Measurements from ENCODE around the gene LMF1.

LMF1 gene

DNA sequence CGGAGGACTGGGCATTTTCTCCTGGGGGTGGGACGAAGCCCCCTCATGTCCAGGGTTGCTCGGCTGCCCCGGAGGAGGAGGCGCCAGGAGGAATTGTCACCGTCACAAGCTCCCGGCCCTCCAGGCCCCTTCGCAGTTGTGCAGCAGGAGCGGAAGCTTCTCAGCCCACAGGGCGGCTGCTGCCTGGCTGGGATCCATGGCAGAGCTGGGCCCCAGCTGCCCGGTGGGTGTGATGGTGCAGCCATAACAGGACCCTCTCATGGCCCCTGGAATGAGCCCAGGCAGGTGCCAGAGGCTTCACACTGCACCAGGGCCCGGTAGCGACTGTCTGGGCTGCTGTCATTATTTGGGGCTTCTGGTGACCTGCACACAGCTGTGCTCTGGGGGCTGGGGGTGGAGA lies 115.3 kb downstream of the LMF1 start:
- Histone ChIP-seq H3K4me1 (no peaks in the 10 kb centered on the region), H3K27me3 (no peaks in the 10 kb centered on the region), H3K9me3 (peaks cover 5% of the 10 kb centered on the region; the same call in 1 of the 2 replicates), H3K4me3 (ENCODE audit: low read depth, low read length) (no peak overlapping the region), H3K36me3 (no peaks in the 10 kb centered on the region)
- TF ChIP-seq, protein P1, sequence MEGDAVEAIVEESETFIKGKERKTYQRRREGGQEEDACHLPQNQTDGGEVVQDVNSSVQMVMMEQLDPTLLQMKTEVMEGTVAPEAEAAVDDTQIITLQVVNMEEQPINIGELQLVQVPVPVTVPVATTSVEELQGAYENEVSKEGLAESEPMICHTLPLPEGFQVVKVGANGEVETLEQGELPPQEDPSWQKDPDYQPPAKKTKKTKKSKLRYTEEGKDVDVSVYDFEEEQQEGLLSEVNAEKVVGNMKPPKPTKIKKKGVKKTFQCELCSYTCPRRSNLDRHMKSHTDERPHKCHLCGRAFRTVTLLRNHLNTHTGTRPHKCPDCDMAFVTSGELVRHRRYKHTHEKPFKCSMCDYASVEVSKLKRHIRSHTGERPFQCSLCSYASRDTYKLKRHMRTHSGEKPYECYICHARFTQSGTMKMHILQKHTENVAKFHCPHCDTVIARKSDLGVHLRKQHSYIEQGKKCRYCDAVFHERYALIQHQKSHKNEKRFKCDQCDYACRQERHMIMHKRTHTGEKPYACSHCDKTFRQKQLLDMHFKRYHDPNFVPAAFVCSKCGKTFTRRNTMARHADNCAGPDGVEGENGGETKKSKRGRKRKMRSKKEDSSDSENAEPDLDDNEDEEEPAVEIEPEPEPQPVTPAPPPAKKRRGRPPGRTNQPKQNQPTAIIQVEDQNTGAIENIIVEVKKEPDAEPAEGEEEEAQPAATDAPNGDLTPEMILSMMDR (IDR thresholded peaks at IDR 0.05; ENCODE audit: low read depth, low read length): no peak
- DNase-seq: no peak

DNA sequence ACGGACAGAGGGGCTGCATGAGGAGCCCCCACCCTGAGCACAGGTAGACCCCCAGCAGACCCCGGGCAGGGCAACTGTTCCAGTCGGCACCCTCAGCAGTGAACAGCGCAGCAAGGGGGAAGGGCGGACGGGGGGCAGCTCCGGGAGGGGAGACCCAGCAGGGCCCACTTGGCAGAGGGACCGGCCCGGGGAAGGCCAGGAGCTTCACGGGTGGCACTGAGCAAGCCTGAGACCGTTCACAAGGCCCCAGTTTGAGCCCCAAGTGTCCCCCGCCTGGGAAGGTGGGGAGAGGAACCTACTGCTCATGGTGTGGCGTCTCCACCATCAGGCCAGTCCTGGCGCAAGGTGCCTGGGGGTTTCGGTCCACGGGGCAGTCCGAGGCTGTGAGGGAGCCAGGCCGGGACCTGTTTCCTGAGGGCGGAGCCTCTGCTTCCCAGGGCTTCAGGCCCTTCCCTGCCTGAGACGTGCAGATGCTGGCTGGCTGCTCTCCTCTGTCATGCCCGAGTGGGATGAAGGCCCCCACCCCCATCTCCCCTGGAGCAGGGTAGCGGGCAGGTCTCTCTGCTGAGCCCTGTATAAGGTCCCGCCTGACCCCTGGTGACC lies 115.9 kb downstream of the LMF1 start:
- TF ChIP-seq, protein P1 (IDR thresholded peaks at IDR 0.05; ENCODE audit: low read depth, low read length): no peak
- H3K27me3 ChIP-seq: no peaks in the 10 kb centered on the region
- no peak overlapping the region for H3K4me3 ChIP-seq (ENCODE audit: low read depth, low read length)
- DNase-seq: peak; percentile 8
- no peaks in the 10 kb centered on the region for H3K36me3 ChIP-seq
- H3K9me3 ChIP-seq: peaks cover 7% of the 10 kb centered on the region; the same call in 1 of the 2 replicates
- no peaks in the 10 kb centered on the region for H3K4me1 ChIP-seq

DNA sequence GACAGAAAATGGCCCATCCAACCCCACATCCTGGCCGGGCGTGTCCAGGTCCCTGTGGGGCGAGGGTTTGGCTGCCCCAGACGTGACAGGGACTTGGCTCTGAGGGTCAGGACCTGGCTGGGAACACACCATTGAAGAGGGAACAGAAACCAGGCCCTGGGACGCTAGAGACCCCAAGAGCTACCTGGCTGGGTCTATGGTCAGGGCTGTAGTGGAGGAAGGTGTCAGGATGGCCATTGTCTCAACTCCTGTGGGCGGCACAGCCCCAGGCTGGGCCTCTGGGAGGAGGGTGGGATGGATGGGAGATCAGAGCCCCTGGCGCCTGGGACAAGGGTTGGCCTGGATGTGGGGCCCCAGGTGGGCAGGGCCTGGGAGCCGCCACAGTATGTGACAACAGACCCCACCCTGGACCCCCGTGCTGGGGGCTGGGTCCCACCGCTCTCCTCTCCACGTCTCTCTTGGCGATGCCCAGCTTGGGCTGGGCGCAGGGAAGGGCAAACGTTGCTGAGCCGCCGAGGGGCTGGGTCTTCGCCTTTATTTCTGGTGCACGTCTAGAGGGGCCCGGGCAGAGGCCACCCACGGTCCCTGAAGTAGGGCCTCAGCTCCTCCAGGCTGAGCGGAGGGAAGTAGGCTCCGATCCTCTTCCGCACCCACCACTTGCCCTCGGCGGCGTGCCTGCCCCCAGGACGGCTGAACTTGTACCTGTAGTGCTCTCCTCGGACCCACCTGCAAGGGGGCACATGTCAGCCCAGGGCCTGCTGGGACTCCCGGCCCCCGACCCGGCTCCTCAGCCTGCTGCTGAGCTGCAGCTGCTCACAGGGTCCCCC lies 116.6 kb downstream of the LMF1 start:
- TF ChIP-seq, protein P1 (IDR thresholded peaks at IDR 0.05; ENCODE audit: low read depth, low read length): no peak
- Histone ChIP-seq H3K36me3 (no peaks in the 10 kb centered on the region), H3K4me1 (no peaks in the 10 kb centered on the region), H3K27me3 (no peaks in the 10 kb centered on the region), H3K9me3 (peaks cover 7% of the 10 kb centered on the region; the same call in 1 of the 2 replicates), H3K4me3 (ENCODE audit: low read depth, low read length) (no peak overlapping the region)
- DNase-seq: no peak

DNA sequence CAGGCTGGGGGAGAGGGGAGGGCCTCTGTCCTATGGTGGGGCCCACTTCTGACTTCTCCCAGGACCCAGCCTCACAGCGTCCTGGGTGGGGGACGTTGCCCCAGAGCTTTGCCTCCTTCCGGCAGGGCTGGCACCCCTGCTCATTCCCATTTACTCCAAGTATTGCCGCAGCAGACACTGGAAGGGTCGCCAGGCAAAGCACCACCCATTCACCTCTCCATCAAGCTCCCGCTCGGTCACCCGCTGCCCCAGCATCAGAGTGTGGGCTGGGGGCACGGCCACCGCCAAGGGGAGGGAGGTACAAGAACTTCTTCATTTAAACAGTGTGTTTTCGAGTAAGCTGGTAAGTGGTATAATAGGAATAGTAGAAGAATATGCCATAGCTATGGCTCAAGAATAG lies 117.5 kb downstream of the LMF1 start:
- Histone ChIP-seq H3K4me1 (no peaks in the 10 kb centered on the region), H3K4me3 (ENCODE audit: low read depth, low read length) (no peak overlapping the region), H3K27me3 (no peaks in the 10 kb centered on the region), H3K9me3 (peaks cover 7% of the 10 kb centered on the region; the same call in 1 of the 2 replicates), H3K36me3 (no peaks in the 10 kb centered on the region)
- TF ChIP-seq, protein P1 (IDR thresholded peaks at IDR 0.05; ENCODE audit: low read depth, low read length): no peak
- DNase-seq: no peak

DNA sequence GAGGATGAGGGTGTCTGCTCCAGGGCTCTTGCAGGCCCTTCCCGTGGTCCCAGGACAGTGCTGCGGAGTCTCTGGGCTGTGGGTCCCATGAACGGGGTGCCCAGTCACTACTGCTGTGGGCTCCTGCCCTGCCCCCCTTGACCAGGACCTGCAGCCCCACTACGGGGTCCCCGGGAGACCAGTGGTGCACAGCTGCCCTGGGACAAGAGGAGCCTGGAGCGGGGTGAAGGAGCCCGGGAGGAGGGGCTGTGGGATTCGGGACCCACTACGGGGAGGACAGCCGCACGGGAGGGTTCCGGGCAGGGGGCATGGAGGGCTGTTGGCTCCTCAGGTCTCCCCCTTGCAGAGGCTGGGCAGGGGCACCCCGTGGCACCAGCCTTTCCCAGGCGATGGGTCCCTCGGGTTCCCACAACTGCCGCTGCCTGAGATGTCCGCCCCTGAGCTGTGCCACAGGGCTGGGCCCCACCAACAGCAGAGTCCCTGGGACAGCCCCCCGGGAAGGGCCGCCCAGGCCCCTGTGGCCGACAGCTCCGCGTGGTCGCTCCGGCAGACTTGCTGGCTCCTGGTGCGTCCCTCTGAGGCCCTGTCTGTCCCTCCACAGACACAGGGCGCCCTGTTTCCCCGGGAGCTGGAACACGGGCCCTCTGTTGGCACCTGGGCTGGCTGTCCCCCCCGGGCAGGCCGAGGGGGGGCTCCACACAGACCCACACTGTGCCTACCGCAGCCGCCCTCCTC lies 118.2 kb downstream of the LMF1 start:
- peaks cover 7% of the 10 kb centered on the region; the same call in 1 of the 2 replicates for H3K9me3 ChIP-seq
- H3K4me1 ChIP-seq: no peaks in the 10 kb centered on the region
- no peaks in the 10 kb centered on the region for H3K36me3 ChIP-seq
- TF ChIP-seq, protein P1 (IDR thresholded peaks at IDR 0.05; ENCODE audit: low read depth, low read length): no peak
- peak; percentile 9 for DNase-seq
- no peaks in the 10 kb centered on the region for H3K27me3 ChIP-seq
- no peak overlapping the region for H3K4me3 ChIP-seq (ENCODE audit: low read depth, low read length)
